PFSK-1 (cell line): Measurements from ENCODE around the gene TNIP1.

Experiments used
- POLR2AphosphoS5 ChIP-seq: IDR thresholded peaks from 2 replicates; pipeline ENCODE4 v1.6.1; 2012; ENCODE audit warnings: low read depth, mild to moderate bottlenecking, control low read depth, low read length, moderate library complexity
- TAF1 ChIP-seq: IDR thresholded peaks from 2 replicates; pipeline ENCODE4 v1.6.1; 2012; ENCODE audit warnings: low read length, control low read depth, borderline replicate concordance; ENCODE audit not compliant: insufficient read depth
- TF ChIP-seq, protein P1 (sequence below), 2 experiments: IDR thresholded peaks; 2 replicates each; pipeline versions ENCODE4 v1.6.1 to v1.8.0; 2011 to 2012; ENCODE audit warnings: low read depth in 2 of 2, low read length in 2 of 2, control low read depth in 1 of 2, inconsistent platforms in 1 of 2, mild to moderate bottlenecking in 1 of 2, moderate library complexity in 1 of 2; ENCODE audit not compliant: insufficient read depth in 1 of 2

DNA sequence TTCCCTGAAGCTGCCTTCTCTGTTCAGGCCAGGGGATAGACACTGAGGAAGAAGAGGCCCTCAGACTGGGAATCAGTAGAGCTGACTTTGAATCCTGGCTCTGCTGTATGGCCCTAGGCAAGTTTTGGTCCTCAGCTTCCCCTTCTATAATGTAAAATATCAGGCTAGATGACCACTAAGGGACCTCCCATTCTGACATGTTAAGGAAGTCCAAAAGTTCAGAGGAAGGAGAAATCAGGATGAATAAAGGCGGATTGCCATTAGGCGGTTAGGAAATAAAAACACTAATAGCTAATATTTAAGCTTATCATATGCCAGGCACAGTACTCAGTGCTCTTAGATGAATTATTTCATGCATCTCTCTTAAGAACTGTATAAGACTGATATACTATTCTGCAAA, 8.9 kb upstream of the TNIP1 start:
- TF ChIP-seq POLR2AphosphoS5 (no peak), TAF1 (no peak)
- TF ChIP-seq, protein P1, sequence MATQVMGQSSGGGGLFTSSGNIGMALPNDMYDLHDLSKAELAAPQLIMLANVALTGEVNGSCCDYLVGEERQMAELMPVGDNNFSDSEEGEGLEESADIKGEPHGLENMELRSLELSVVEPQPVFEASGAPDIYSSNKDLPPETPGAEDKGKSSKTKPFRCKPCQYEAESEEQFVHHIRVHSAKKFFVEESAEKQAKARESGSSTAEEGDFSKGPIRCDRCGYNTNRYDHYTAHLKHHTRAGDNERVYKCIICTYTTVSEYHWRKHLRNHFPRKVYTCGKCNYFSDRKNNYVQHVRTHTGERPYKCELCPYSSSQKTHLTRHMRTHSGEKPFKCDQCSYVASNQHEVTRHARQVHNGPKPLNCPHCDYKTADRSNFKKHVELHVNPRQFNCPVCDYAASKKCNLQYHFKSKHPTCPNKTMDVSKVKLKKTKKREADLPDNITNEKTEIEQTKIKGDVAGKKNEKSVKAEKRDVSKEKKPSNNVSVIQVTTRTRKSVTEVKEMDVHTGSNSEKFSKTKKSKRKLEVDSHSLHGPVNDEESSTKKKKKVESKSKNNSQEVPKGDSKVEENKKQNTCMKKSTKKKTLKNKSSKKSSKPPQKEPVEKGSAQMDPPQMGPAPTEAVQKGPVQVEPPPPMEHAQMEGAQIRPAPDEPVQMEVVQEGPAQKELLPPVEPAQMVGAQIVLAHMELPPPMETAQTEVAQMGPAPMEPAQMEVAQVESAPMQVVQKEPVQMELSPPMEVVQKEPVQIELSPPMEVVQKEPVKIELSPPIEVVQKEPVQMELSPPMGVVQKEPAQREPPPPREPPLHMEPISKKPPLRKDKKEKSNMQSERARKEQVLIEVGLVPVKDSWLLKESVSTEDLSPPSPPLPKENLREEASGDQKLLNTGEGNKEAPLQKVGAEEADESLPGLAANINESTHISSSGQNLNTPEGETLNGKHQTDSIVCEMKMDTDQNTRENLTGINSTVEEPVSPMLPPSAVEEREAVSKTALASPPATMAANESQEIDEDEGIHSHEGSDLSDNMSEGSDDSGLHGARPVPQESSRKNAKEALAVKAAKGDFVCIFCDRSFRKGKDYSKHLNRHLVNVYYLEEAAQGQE (IDR thresholded peaks at IDR 0.05; ENCODE audit: insufficient read depth in 1 of 2, low read depth in 2 of 2, low read length in 2 of 2): no peak
